T-helper 22 cell (primary cell): ENCODE data around the gene CLSTN2.

Source experiments
- DNase-seq: peaks from one replicate; pipeline ENCODE4 v3.0.0-alpha.2; 2020; ENCODE audit warnings: low read depth

CLSTN2 gene

DNA sequence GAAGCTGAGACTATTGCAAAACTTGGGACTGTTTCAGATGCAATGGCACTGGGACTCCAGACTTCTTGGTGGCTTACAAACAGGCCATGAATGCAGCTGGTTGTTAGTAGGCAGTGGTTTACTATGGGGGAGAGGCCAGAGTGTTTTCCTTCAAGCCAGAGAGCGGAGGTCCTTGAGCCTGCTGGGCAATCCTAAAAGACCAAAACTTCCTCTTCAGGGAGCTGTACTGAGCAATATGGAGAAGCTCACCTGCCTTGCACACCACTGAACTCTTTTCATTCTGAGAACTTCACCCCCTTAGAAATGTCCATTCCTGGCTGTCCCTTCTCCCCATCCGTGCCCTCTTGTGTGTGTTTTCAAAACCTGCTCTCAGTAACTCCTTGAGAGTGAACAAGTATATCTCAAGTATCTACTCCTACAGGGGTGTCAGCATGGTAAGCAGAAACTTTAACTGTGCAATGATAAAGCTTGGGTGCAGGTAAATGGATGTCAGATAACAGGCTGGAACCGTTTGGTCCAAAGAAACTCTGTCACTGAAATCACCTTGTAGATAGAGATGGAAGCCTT lies 213.9 kb downstream of the CLSTN2 start:
- no peak for DNase-seq

DNA sequence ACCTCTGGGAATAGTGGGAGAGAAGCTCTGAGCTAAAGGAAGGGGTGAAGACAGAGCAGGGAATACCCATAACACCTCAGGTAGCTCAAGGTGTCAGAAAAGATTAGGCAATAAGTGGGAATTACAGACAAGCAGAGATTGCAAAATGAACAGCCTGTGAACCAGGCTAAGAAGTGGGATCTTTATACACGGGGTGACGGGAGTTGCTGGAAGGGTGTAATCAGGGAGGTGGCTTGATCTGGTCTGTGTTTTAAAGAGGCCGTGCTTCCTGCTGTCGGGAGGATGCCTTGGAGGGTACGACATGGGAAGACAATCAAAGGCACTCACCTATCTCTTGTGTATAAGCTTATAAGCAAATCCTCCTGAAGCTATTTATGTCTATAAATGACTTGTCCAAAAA lies 216.3 kb downstream of the CLSTN2 start:
- no peak for DNase-seq

DNA sequence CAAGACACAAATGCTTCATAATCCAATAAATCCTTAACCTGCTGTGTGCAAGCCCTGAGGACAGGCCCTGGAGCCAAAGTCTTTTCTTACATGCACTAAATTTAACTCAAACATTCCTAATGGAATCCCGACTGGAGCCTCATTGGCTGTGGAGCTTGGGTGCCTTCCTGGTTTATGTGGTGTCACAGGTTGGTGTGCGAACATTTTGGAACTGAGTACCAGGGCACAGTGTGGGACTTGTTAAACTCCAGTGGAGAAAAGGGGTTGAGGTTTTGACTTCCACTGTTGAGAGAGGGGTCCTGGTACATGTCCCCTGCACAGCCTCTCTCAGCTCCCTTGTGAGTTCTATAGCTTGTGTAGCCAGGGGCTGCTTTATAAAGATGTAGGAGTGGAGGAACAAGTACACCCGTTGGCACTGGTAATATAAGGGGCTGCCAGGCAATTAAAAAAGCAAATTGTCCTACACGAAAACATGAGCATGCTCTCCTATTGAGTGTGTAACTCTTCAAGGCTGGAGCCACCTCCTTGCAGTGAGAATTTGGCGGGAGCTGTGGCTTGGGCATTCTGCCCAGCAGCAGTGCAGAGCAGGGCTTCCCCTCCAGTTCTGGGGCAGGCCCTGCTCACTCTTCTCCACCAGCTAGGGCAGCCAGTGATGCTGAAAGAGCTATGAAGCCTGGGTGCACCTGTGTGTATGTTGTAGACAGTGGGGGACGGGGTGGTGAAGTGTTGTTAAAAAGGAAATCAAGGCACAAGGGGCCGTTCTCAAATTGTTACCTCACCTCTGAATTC lies 218.1 kb downstream of the CLSTN2 start:
- no peak for DNase-seq

DNA sequence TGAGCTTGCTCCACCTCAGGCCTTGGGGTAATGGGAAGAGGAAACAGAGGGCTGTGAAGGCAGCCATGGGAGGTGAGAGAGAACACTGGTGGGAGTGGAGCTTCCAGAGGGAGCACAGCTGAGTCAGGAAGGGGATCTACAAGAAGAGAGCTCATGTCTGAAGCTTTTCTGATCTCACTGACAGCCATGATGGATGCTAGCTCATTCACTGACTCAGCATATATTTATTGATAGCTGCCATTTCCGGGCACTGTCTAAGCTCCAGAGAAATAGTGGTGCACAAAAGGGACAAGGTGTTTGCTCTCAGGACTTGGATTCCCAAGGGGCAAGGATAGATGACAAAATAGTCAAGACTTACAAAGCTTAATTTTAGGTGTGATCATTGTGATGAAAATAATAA lies 218.8 kb downstream of the CLSTN2 start:
- no peak for DNase-seq

DNA sequence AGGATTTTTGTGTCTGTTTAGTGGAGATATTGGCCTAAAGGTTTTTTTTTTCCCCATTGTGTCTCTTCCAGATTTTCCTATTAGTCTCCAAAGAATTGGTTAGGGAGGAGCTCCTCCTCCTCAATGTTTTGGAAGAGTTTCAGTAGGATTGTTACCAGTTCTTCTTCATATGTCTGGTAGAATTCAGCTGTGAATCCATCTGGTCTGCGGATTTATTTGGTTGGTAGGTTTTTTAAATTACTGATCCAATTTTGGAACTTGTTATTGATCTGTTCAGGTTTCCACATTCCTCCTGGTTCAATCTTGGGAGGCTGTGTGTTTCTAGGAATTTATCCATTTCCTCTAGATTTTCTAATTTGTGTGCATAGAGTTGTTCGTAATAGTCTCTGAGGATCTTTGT lies 222.2 kb downstream of the CLSTN2 start:
- no peak for DNase-seq

DNA sequence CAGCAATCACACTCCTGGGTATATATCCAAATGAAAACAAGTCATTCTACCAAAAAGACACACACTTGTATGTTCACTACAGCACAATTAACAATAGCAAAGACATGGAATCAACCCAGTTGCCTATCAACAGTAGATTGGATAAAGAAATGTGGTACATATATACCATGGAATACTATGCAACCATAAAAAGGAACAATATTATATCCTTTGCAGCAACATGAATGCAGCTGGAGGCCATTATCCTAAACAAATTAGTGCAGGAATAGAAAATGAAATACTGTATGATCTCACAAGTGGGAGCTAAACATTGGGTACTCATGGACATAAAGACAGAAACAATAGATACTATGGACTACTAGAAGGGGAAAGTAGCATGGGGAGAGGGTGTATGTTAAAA lies 224.7 kb downstream of the CLSTN2 start:
- no peak for DNase-seq

DNA sequence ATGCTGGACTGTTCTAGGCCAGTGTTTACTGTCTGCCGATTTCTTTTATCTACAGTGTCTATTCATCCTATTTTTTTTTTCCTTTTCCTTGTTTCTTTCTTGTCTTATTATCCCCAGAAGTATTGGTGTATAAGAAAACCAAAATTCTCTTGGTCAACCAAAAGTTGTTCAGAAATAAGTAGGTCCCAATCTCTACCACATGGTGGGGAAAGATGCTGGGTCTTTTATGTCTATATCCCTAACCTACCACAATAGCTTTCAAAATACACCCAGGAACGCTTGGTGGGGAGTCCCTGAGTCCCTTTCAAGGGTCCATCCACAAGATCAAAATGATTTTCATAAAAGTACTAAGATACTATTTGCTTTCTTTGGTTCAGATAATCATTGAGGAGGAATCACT lies 225.6 kb downstream of the CLSTN2 start:
- DNase-seq, result no peak

DNA sequence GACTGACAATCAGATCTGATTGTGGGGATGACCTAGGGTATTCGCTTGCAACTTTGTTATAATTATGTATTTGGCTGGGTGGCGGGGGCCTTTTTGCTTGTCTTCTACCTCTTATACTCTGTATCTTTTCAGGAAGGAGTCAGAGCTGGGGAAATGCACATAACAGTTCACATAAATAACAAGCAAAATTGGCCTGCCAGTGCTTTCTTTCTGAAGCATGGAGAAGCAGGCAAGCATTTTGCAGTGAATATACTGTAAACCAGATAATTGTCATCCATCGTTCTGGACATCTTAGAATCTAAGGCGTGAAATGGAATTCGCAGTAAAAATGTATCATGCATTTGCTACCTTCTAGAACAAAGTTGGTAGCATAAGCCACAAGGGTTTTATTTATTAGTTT lies 227.6 kb downstream of the CLSTN2 start:
- no peak for DNase-seq

DNA sequence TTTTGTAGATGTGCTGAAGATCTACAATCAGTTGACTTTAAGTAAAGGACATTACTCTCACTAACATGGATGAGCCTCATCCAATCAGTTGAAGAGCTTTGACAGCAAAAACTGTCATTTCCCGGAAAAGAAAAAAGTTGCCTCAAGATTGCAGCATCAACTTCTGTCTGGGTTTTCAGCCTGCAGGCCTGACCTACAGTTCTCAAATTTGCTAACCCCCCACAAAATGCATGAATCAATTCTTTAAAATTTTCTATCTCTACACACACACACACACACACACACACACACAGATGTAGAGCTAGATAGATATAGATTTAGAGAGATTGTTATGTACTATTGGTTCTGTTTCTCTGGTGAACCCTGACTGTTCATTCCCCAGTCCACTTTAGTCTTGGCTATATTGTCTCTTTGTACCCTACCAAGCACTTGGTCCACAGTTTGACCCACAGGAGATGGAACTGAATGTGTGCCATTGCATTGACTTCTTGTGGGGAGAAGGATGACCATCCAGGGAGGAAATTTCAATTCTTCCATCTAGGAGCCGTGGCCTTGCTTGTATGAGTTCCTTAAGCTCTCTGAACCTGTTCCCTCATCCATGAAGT lies 228.3 kb downstream of the CLSTN2 start:
- no peak for DNase-seq

DNA sequence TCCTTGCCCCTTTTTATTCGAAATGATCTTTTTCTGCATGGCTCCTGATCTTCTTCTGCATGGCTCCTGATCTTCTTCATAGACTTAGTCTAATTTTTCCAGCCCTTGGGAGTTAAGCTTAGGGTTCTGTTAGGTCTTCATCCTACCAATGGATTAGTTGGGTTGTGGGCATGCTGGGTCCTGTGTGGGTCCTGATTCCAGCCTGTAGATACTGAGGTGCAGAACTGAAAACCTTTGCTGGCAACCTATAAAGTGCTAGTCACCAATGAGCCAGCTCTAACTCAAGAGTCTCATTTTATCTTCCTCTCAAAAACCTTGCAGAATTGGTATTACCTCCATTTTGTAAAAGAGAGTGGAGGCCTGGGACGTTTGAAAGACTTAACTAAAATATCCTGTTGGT lies 229.2 kb downstream of the CLSTN2 start:
- DNase-seq, result no peak

DNA sequence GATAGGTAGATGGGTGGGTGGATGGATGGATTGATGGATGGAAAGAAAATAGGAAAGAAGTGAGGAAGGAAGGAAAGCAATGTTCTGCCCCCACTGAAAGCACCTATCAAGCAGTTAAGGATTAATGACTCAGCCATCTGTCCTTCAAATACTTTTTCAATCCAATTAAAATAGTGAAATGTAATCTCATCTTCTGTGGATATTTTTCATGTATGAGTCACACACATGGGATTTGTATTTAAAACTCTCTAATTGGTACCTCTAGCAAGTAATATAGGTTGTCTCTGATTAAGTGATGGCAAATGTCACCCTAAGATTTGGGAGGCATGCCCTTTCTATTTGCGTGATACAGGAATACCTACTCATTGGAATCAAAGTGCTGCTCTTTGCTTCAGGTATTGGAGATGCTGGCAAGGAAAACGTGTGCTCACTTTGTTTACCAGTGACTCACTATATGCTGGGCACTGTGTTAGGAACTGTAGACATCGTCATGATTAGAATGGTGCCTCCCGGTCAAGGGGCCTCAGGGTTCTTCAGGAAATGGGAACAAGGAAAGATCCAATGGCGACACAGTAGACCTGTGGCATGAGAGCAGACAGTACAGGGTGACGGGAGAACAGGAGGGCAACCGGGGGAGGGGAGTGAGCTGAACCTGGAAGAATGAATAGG lies 230.1 kb downstream of the CLSTN2 start:
- DNase-seq, result no peak

DNA sequence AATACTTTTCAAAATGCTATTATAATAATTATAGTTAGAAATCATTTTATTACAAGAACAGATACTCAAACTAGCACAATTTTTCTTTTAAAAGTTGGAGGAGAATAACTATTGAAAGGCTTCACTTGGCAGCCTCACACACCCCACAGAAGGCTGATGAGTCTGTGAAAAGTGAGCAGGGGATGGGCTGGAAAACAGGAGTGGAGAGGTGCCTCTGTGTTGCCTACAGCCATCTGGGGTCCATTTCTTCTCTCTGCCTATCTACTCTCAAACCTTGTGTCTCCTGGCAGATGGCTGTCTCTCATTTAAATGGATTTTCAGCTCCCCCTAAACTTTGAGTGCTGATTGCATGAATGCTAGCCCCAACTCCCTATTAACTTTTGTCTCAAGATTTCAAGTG lies 230.8 kb downstream of the CLSTN2 start:
- DNase-seq, result no peak

DNA sequence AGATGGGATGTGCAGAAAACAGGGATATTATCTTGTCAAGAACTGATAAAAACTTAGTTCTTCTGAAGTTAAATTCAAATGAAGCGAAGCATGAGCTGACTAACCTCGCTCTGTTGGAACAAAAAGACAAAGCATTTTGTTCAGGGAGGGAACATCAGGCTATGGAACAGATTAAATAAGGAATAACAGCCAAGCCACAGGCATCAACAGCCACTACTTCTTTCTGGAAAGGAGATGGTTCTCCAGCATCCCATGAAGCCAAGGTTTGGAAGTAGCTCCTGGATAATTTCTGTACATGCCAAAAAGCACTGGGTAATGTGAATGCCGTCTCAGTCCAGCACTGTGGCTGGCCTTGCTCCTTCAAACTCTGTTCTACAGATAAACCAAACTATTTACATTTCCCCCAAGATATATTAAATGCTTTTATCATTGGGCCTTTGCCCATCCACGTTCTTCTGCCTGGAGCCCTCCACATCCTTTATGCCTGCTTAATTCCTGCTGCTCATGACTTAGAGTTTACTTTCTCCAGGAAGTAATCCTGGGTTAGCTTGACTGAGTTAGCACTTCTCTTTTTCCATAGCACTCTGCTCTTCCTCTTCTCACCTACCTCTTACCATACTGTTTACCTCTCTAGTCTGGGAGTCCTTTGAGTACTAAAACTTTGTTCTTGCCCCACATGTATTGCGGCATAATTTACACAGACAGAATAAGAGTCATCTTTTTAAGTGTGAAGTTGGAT lies 232.0 kb downstream of the CLSTN2 start:
- no peak for DNase-seq

DNA sequence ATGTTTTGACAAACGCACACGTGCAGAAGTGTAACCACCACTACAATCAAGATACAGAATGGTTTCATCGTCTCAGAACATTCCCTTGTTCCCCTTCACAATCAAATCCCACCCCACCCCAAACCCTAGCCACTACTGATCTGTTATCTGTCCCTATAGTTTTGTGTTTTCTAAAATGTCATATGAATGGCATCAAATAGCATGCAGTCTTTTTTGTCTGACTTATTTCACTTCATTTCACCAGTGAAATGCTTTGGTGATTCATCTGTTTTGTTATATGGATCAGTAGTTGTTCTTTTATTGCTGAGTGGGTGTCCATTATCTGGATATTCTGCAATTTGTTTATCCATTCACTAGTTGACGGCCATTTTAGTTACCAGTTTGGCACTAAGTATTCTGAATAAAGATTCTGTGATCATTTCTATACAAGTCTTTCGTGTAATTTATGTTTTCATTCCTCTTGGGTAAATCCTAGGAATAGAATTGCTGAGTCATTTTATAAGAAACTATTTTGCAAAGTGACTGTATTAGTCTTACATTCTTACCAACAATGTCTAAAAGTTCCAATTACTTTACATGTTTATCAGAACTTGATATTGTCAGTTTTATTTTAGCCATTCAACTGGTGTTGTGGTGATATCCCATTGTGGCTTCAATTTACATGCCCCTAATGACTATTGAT lies 232.8 kb downstream of the CLSTN2 start:
- no peak for DNase-seq

DNA sequence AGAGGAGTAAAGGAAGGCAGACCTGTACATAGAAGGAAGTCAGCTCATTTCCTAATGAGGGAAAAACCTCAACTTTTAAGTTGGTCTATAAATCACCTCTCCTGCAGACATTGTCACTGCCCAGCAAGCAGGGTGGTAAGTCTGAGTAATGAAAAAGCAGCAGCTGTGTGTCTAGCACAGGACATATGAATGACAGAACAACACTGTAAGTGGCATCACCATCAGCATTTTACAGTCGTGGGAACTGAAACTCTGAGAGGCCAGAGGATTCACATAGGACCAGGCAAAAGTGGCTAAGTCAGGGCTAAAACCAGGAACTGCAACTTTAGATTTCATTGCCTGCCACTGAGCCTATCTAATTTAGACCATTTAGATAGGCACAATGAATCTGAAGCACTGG lies 235.6 kb downstream of the CLSTN2 start:
- no peak for DNase-seq

DNA sequence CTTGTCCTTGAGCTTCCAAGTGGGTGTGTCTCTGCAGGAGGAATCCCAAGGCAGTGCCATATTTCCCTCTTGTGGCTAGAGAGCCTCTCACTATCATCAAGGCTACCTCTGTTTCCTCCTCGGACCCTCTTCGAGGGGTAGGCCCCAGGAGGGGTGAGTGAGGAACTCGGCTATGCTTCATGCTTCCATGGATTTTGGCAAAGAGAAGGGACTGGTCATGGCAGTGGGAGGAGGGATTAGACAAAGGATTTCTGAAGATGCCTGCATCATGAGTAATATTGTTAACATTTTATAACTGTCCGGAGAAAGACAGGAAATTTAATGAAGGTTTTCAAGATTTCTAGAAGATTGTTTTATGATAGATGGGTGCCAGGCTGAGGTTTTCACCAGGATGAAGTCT lies 241.5 kb downstream of the CLSTN2 start:
- DNase-seq, result no peak

DNA sequence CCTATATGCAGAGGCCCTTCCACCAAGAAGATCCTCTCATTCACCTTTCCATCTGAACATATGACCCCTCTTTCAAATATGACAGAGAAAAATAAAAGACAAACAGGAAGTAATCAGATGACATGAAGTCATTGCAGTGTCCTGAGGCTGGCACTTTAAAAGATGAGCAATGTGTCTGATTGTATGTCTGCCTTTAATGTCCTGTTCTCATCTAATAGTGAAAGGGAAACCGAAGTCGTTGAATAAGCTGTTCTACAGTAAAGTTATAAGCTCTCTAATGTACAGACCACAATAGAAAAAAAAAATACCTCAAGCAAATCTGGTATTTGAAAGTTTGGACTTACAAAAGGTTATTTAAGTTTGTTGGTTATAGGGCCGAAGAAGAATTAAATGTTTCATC lies 243.0 kb downstream of the CLSTN2 start:
- no peak for DNase-seq

DNA sequence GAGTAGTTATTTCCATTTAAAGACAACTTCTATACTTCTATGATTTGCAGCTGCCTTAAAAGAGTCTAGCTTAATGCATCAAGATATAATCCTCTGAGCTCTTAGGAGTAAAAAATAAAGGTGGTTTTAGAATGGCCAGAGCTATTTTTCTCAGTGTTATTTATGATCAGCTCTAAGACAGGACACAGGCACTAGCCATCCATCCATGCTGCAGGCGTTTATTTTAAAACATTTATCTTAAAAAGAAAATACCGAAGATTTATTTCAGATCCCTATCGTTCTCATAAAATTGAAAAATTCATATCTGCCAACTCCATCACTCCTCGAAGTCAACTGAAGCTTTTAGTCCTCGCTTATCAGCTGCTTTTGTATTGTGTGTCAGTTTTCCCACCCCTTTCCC lies 243.5 kb downstream of the CLSTN2 start:
- DNase-seq, result no peak

DNA sequence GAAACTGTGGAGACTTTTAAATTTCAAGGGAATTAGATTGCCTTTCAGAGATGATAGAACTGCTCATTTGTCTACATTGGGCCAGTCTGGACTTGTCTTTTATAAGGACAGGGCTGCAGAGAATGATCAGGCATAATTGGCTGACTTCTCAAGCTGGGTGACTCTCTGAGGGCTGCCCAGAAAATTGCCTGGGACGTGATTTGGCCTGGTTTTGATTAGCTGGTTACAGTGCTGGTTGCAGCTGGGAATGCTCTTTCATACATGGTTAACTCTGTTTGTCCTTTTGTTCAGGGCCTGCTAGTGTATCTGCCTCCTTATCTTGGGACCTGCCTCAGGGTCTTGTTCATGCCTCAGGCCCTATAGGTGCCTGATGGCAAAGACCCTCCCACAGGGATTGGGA lies 245.6 kb downstream of the CLSTN2 start:
- no peak for DNase-seq

DNA sequence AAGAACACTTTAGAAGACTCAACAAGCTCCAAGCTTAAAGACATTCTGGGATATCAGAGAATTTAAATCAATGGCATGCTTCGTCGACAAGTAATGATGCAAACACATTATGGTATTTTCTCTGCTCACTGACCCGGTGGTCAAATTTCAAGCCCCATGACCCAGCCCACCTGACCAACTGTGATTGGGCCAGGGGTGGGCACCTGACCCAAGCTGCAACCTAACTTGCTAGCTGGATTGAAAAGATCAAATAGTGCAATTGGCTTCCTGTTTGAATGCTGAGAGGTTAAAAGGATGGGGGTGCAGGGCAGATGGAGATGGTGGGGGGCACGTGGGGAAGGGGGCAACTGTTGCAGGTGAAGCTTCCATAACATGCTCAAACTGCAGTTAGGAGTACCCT lies 250.4 kb downstream of the CLSTN2 start:
- DNase-seq, result no peak

DNA sequence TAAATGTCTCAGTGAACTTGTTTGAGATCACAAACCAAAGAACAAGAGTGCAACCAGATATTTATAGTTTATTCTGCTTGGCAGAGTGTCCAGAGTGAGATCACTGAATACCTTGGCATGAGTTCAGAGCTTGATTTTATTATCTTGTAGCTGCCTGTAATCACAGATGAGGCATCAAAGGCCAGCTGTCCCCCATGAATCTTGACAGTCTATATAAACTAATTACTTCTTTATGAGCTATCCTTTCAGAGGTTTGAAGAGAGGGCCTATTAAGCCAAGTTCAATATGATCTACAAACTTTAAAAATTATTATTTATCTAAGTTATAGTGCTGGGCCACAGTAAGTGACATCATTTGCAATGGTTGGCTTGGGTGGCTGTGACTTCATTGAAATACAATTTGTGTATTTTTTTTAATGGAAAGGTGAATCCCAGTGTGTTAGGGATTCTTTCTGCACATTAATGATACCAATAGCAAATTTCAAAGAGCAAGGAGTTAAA lies 251.5 kb downstream of the CLSTN2 start:
- no peak for DNase-seq

DNA sequence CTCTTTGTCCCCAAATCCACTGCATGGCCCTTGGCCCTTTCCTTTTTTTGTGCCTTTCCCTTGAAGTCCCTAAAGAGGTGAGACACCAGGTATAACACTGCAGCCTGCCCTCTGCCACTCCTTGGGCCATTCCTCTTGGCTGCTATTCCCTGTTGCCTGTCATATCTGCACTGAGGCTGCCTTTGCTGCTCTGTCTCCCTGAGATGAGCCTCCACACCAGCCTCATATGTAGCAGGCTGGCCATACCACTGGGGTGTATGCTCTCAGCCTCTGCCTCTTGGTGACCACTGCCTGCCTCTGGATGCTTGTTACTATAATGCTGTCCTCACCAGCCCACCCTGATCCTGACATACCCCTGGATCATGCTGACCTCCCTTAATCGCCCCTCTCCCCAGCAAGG lies 252.0 kb downstream of the CLSTN2 start:
- no peak for DNase-seq
